HG03432 (cell line): ENCODE measurements around the gene GMPR.

Experiments used
- ATAC-seq: cut with Tn5 transposase; IDR thresholded peaks from one replicate; pipeline ENCODE4 v1.9.1; 2021; ENCODE audit warnings: mild to moderate bottlenecking, moderate library complexity; ENCODE audit not compliant: unreplicated experiment

The GMPR gene

DNA sequence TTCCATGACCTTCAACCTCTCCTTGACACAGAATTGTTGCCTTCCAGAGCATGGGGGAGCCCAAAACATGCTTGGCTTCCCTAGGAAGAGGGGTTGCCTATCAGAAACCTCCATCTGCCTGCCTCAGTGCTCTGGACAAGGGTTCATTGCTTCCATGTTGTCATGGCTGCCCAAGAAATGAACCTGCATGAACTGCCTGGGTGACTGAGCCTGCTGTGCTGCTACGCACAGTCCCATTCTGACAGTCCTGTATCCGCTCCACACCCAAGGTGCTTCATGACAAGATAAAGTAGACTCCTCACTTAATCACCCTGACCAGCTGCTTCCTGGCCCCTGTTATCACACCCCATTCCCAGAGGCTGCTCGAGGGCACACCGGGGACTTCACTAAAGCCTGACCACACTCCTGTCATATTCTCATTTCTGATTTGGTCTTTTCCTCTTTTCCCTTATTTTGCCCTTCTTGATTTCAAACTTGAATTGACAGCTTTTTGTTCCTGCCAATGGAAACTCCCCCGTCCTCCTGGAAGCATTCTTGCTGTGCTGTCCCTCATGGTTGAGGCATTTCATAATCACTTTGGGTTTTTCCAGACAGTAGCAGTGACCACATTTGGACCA is 31.9 kb downstream of the GMPR start:
- ATAC-seq, result no peak

DNA sequence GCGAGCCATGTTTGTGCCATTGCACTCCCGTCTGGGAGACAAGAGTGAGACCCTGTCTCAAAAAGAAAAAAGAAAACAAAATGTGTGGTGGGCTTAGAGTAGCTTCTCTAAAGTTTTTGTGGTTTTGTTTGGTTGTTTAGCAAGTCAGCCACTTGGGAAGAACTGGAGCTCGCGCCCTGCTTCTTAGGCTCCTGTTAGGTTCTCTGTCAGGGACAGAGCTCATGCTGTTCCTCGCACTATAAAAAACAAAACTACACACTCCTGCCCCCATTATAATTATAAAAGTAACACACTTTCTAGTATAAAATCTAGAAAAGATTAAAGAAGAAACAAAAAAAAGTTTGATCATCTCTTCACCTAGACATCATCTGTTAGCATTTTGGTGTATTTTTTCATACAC is 33.0 kb downstream of the GMPR start:
- no peak for ATAC-seq

DNA sequence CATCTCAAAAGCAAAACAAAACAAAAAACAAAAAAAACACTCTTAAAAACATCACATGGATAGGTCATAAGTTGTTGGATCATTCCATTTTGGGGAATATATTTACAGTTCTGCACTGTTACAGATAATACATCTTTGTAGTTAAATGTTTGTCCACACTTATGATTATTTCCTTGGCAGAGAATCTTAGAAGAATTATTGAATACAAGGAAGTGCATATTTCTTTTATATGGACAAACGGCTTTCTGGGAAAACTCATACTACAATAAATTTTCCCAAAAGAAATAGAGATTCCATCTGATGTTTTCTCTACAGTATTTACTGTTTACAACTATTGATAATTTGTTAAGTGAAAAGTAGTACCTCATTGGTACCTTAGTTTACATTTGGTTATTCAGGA is 33.8 kb downstream of the GMPR start:
- ATAC-seq, result no peak

DNA sequence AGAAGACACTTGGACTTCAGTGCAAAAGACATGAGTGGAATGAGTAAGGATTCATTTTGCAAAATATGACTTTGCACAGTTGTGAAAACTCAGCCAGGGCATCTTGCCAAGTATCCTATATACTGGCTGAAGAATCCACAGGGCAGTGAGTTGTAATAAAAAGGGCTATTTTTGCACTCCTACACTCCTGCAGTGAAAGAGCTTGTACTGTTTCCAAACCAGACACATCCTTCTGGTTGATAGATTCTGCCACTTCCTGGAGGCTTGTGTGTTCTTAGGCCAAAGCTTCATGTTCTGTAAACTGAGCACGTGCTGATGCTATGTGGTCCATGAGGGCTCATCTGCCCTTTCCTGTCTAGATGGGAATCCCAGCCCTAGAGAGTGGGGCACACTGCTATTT is 34.9 kb downstream of the GMPR start:
- ATAC-seq, result no peak

DNA sequence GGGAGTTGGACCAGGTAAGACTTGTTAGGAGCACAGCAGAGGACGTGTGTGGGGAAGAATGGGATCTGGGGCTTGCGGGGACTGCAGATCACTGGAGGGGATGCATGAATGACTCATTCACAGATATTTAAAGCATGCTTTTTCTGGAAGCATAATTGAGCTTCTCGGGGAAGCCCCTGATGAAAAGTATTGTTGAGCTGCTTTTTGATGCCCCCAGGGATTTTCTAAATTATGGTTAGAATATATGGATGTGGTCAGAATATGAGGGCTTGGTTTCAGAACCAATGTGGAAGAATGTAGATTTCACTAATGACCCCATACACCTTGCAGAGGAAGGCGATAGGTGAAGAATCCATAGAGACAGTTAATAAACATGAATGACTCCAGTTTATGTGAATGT is 36.1 kb downstream of the GMPR start:
- ATAC-seq, result no peak

DNA sequence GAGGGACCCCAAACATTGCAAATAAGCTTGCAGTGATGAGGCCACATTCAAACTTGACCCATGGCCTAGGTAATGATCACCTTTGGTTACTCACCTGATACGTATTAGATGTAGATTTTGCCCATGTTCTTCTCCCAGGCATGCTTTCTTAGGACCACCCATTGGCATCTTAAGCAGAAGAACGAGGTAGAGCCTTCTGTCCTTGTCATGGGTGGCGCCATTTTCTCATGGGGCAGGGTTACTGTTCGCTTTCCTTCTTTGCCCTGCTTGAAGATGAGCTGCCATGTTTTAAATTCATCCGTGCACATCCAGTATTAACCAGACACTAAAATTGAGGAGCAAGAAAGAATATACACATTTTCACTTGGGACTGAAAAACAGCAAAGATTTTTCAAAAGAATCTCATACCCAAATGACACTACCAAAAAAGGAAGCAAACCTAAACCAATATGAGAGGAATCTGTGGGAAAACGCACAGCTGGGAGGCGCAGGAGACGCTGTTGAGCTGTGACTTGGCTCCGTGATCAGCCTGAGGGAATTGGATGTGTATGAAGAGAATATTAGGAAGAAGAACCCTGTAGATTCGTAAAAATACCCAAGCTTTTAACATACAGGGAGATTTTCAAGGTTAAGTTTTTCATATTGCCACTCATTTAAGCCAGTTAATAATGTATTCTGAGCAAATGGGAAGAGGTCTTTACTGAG is 36.6 kb downstream of the GMPR start:
- no peak for ATAC-seq

DNA sequence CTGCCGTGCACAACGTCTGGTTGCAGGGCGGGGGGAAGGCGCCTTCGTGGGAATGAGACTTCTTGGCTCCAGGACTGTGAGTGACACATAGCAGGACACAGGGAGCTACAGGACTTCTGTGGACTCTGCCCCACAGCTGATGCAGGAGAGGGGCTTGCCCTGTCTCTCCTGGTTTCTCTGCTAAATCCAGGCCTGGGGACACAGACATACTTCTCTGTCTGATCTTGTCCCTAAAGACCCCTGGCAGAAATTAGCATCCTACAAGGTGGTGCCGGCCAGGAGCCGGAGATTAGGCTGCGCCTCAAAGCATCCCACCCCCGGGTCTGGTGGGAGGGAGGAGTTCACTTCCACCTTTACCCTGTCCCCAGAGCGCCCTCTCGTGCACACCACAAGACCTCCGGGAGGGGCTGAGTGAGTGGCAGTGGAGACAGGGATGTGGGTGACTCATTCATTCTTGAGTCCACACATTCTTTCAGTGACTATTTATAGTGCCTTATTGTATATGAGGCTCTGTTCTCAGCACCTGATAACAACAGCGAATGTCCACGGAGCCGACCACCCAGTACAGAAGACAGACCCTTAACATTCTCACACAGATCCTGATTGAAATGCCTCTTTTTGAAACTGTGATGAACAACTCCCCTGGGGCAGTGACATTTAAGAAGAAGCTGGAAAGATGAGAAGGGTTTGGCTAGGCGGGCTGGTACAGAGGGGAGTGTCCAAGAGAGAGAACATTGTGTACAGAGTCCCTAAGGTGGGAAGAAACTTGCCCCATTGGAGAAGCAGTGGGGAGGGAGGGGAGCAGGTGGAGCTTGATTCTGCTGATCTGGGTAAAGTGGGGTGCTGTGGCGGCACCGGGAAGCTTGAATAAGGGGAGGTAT is 39.0 kb downstream of the GMPR start:
- peak; percentile 86 for ATAC-seq

DNA sequence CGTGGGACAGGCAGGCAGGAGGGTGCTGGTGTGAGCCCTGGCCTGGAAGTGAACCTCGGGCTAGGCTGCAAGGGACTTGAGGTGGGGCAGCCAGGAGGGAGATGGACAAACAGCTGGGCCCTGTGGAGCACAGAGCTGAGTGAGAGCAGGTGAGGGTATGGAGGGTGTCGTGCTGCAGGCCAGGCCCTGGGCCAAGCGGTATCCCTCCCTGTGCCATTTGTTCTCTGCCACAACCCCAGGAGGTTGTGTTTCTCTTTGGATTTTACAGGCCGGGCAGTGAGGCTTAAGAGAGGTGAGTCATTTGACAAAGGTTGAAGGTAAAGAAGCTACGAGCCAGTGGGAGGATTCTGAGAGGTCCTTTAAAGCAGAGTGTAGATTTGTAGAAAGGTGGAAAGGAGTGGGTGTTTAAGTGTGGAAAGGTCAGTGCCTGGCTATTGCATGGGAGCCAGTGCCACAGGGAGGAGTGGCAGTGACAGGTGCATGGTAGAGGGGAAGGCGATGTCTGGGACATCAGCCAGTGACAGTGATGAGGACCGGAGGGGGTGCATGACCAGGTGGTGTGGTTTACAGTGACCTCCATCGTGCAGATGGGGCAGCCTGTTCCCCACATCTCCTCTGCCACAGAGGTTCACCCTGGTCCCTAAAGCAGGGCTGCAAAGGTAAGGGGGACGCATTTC is 39.8 kb downstream of the GMPR start:
- no peak for ATAC-seq

DNA sequence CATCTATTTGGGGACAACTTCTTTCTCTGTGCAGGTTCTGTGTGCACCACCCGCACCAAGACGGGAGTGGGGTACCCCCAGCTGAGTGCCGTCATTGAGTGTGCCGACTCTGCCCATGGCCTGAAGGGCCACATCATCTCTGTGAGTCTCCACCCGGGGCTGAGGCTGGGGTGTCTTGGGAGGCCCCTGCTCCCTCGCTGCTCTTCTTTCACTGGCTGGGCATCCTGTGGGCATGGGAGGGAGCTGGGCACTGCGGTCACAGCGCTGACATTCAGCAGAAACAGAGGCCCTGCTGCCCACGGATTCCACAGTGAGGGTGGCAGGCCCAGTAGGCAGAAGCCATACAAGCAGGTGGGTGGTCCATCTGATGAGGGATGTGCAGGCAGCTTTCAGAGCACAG is 40.4 kb downstream of the GMPR start:
- no peak for ATAC-seq

DNA sequence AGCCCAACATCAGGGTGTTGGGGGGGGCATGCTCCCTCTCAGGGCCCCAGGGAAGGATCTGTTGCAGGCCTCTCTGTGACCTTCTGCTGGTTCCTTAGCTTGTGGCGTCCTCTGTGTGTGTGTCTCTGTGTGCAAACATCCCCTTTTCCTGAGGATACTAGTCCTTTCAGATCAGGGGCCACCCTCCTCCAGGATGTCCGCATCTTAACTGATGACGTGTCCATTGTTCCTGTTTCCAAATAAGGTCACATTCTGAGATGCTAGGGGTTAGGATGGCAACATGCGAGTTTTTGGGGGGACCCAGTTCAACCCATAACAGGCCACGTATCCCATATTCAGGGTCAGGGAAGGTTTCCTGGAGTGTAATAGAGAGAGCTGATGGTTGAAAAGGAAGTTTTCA is 40.9 kb downstream of the GMPR start:
- no peak for ATAC-seq

DNA sequence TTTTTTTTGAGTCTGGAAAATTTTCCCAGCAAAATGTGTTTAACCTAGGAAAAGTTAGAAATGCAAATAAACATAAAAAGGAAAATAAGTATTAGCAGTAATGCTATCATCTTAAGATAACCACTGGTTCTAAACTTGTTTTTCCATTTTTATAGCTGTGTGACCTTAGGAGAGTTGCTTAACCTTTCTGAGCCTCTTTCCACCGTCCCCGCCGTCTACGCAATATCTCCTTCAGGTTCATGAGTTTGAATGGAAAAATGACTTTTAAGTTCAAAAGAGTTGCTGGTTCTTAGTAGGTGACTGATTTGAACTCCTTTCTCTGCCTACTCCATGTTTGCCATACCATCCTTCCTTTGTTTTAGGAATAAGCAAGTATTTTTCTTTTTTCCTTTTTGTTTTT is 44.0 kb downstream of the GMPR start:
- ATAC-seq, result no peak

DNA sequence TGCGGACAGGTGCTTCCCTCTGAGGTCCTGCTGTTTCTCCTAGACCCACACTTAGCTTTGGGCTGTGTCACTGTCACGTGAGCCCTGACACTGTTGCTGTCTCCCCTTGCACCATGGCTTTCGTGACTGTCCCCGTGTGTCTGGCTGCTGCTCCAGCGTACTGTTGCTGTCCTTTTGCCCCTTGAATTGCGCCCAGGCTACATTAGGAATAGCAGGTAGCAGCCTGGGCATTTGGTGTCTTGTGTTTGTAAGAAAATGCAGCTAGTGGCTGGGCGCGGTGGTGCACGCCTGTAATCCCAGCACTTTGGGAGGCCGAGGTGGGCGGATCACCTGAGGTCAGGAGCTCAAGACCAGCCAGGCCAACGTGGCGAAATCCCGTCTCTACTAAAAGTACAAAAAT is 46.1 kb downstream of the GMPR start:
- ATAC-seq, result no peak

DNA sequence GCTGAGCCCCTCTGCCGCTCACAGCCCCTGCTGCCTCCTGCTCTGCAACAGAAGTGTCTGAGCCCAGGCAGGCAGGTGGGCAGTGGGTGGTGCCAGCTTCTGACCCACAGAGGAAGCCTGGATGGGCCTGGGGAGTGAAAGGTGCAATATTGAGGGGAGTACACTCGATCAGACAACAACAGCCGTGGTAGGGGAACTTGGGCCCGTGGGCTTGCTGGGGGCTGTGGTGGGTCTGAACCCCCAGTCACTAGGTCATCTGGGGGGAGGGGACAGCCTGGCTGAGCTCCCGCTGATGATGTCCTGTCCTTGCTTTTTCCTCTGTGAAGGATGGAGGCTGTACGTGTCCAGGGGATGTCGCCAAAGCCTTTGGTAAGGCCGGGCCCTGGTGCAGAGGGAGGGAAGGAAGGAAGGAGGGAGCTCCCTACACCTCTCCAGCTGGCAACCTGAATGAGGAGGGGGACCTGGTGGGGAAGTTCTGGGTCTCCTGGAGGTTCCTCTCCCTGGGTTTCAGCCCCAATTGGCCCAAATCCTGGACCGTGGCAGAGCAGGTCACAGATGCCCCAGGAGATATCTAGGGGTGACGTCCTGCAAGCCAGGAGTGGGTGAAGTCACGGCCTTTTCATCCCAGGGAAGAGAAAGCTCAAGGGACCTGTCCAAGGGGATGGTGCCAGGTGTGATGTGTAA is 47.2 kb downstream of the GMPR start:
- no peak for ATAC-seq

DNA sequence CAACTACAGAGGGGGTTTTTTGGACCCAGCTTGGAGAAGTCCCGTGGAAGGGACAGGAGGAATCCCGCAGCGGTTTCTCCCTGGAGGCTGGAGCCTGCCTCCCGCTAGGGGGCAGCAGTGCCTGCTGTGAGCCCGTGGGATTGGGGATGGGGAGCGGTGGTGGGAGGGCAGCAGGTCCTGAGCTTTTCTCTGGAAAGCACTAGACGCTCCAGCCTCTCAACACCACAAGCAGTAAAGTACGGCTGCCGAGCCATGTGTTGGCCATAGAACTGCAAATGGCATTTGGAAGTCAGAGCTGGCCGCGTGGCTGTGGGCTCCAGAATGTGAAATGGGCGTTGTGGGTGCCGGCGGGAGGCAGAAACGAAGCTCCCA is 47.8 kb downstream of the GMPR start:
- ATAC-seq, result no peak

DNA sequence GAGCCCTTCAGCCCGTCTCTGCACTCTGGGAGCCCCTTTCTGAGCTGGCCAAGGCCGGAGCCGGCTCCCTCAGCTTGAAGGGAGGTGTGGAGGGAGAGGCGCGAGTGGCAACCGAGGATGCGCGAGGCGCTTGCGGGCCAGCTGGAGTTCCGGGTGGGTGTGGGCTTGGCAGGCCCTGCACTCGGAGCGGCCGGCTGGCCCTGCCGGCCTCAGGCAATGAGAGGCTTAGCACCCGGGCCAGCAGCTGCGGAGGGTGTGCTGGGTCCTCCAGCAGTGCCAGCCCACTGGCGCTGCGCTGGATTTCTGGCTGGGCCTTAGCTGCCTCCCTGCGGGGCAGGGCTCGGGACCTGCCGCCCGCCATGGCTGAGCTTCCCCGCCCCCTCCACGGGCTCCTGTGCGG is 49.8 kb downstream of the GMPR start:
- ATAC-seq, result no peak

DNA sequence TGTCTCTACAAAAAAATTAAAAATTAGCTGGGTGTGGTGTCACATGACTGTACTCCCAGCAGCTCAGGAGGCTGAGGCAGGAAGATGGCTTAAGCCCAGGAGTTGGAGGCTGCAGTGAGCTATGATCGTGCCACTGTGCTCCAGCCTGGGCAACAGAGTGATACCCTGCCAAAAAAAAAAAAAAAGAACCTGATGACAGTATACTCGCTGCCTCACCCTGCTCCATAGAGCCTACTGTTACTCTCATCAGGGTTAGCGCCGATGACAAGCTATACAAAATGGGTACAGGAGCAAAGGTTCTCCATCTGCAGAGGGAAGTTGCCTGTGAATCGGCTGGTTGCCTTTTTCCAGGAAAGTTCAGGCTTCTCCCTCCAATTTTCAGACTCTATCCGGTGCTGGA is 53.4 kb downstream of the GMPR start:
- no peak for ATAC-seq

DNA sequence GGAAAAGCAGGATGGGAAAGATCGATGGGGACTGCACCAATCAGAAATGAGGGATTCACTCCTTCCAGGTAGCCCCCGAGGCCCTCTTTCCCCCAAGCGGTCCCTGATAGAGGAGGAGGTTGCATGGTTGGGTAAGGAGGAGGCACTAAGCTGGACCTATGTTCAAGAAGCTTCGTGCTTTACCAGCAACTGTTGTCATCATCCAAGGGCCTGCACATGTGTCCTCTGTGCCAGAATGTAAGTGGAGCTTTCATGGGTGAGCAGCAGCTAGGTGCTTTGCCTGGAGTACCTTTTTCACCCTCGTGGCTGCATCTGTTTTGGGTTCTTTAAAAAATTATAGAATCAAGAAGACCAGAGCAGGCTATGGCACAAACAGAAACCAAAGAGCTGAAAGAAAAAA is 54.0 kb downstream of the GMPR start:
- ATAC-seq, result no peak

DNA sequence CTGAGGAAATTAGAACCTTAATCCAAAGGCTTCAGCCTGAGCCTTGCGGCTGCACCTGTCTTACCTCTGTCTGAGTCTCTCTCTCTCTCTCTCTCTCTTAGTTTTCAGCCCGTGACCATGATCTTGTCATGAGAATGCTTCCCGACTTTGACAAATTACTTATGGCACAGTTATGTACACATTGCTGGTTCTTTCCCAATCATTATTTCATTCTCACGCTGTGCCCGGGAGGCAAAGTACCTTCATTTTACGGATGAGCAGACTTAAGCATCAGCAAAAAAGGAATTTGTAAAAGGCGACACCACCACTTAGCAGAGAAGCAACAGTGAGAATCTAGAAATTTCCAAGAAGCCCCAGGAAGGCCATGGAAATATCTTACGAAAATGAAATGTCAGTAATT is 54.6 kb downstream of the GMPR start:
- no peak for ATAC-seq

DNA sequence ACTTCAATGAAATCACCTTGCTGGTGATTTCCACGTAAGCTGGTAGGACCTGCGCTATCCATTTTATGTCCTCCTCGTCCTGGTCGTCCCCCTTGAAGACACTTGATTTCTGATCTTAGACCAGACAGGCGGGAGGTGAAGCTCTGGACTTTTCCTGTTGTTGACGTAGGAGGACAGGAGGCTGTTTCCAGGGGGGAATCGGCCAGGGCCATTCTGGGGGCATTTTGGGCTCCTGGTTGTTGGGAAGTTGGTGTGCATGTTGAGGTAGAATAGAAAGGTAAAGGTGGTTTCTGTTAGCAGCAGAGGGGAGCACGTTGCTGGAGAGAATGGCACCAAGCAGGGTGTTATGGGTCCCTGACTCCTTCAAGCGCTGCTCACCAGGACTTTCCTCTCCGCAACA is 56.0 kb downstream of the GMPR start:
- ATAC-seq, result no peak

DNA sequence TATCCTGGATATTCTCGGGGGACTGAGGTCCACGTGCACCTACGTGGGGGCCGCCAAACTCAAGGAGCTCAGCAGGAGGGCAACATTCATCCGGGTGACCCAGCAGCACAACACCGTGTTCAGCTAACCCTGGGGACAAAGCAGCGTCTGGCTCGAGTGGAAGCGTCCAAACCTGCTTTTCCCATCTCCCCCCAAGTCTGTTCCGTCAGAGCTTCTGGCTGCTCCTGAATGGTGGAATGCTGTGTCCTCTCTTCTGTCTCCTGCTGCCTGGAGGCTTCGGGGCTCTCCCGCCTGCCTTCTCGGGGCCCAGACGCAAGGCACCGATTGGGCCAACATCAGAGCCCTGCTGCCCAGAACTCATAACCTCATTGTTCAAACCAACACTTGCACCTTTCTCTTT is 56.7 kb downstream of the GMPR start:
- ATAC-seq, result no peak

DNA sequence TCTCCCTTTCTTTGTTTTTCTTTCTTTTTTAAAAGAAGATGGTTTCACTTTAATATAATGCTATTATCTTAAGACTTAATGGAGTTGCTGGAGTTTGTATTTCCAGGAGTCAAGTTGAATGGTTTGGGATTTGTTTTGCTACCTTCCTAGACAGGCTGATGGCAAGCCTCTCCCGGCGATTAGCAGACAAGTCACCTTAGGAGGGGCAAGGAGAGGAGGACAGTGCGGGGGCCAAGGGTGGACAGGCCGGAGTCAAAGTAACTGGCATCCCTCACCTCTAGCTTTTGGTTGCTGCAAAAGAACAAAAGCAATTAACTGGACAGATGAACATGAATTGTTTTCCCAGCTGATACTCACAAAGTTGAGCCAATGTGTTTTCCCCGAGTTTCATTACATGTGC is 57.1 kb downstream of the GMPR start:
- ATAC-seq, result no peak
